K562 (cell line): ENCODE measurements around the gene CHST7. TPM values are rescaled to one million over a fixed set of nuclear protein-coding genes. Genes with fewer than 3 reads are reported as not detected.

Source experiments
- ATAC-seq: fragments of 200-7000 bp; cut with Tn5 transposase; 3 replicates; pipeline ENCODE4 v1.9.1; 2020; ENCODE audit warnings: moderate library complexity
- BruUV-seq: library from RNA; stranded (reverse); fragments of 400-500 nt; replicated peaks from 2 replicates; lab custom pipeline; 2021; lab: Mats Ljungman, UMichigan
- CTCF ChIA-PET: fragments of 300-600 bp; formaldehyde crosslinking; extraction: SDS; loops from one replicate; lab custom pipeline; 2021; ENCODE audit warnings: low intra/inter-chr PET ratio; lab: Yijun Ruan, JAX
- POLR2A ChIA-PET: fragments of 300-600, 350-650 bp; sonication (Branson Sonifier 250); formaldehyde crosslinking; extraction: SDS; loops from one replicate; lab custom pipeline; 2021; ENCODE audit warnings: antibody characterized with exemption, inconsistent platforms; lab: Yijun Ruan, JAX
- DNase-seq, 4 experiments: peaks; one replicate each; pipeline versions ENCODE4 v3.0.0 to v3.0.0-alpha.2; 2011 to 2018; ENCODE audit warnings: low spot score in 3 of 4, mixed read lengths in 3 of 4; ENCODE audit errors: extremely low read depth in 1 of 4
- FAIRE-seq: peaks from 2 replicates; lab custom pipeline; 2011; peaks lifted over from hg19 to GRCh38; lab: Jason Lieb, UNC
- H2AFZ ChIP-seq: 2 replicates; pipeline ENCODE4 v1.6.0; 2011; ENCODE audit warnings: low read depth, low read length, control low read depth, inconsistent platforms
- H3K27ac ChIP-seq: fragments of 200-600 bp; 3 replicates; pipeline ENCODE4 v1.8.0; 2011; ENCODE audit warnings: low read depth, mild to moderate bottlenecking, control low read depth, inconsistent platforms, low read length, moderate library complexity, mixed read lengths; ENCODE audit errors: extremely low read depth
- H3K27me3 ChIP-seq, 2 experiments: fragments of 300-600 bp in 1 of 2; 2 replicates in 1 of 2; 3 replicates in 1 of 2; pipeline versions ENCODE4 v1.6.0 to v1.8.0; 2011; ENCODE audit warnings: inconsistent platforms in 2 of 2, low read length in 2 of 2, mild to moderate bottlenecking in 1 of 2, mixed read lengths in 1 of 2, moderate library complexity in 1 of 2; ENCODE audit not compliant: control insufficient read depth in 2 of 2, insufficient read depth in 2 of 2
- H3K36me3 ChIP-seq: fragments of 300-600 bp; 3 replicates; pipeline ENCODE4 v1.8.0; 2011; ENCODE audit warnings: mild to moderate bottlenecking, low read length, inconsistent platforms; ENCODE audit not compliant: control insufficient read depth, insufficient read depth
- H3K4me1 ChIP-seq, 2 experiments: fragments of 200-600 bp in 1 of 2; replicated peaks in 1 of 2; 2 replicates in 1 of 2; 3 replicates in 1 of 2; pipeline versions ENCODE4 v1.5.1 to v1.8.0; 2011; ENCODE audit warnings: inconsistent platforms in 2 of 2, low read length in 2 of 2, mild to moderate bottlenecking in 1 of 2, mixed read lengths in 1 of 2, moderate library complexity in 1 of 2; ENCODE audit not compliant: control insufficient read depth in 2 of 2, insufficient read depth in 2 of 2
- H3K4me2 ChIP-seq: 2 replicates; pipeline ENCODE4 v1.6.1; 2011; ENCODE audit warnings: low read length, control low read depth, inconsistent platforms, mixed read lengths; ENCODE audit not compliant: insufficient read depth
- H3K4me3 ChIP-seq: fragments of 200-600 bp; sonication (generic), shearing (Covaris generic); 2 replicates; pipeline ENCODE4 v1.5.1; 2016; ENCODE audit warnings: control low read depth, inconsistent platforms
- H3K79me2 ChIP-seq: fragments of 200-600 bp; 3 replicates; pipeline ENCODE4 v1.8.0; 2011; ENCODE audit warnings: low read length, inconsistent platforms; ENCODE audit not compliant: control insufficient read depth, insufficient read depth
- H3K9ac ChIP-seq, 2 experiments: 2 replicates each; pipeline versions ENCODE4 v1.6.0 to v1.6.1; 2011; ENCODE audit warnings: low read depth in 2 of 2, low read length in 2 of 2, control low read depth in 1 of 2, inconsistent platforms in 1 of 2, mild to moderate bottlenecking in 1 of 2, mixed read lengths in 1 of 2; ENCODE audit not compliant: insufficient read depth in 1 of 2
- H3K9me1 ChIP-seq: one replicate; pipeline ENCODE4 v1.6.0; 2011; ENCODE audit warnings: inconsistent platforms, mild to moderate bottlenecking, low read length, moderate library complexity; ENCODE audit not compliant: control insufficient read depth, insufficient read depth
- H3K9me3 ChIP-seq: replicated peaks from 2 replicates; pipeline ENCODE4 v1.5.1; 2011; ENCODE audit warnings: low read depth, low read length, inconsistent platforms; ENCODE audit not compliant: control insufficient read depth, insufficient read depth
- H4K20me1 ChIP-seq: replicated peaks from 2 replicates; pipeline ENCODE4 v1.6.1; 2011; ENCODE audit warnings: low read length, inconsistent platforms, mixed read lengths; ENCODE audit not compliant: control insufficient read depth, insufficient read depth
- EP400 ChIP-seq: fragments of 450-650 bp; IDR thresholded peaks from 2 replicates; pipeline ENCODE4 v1.6.1; 2017; ENCODE audit warnings: antibody characterized with exemption, mild to moderate bottlenecking, moderate library complexity
- EZH2 ChIP-seq: IDR thresholded peaks from 2 replicates; pipeline ENCODE4 v1.6.1; 2012; ENCODE audit warnings: low read depth, mild to moderate bottlenecking, inconsistent platforms, low read length, borderline replicate concordance
- GATAD2A ChIP-seq: fragments of 450-650 bp; IDR thresholded peaks from 2 replicates; pipeline ENCODE4 v1.6.1; 2017
- HCFC1 ChIP-seq: IDR thresholded peaks from 2 replicates; pipeline ENCODE4 v1.6.1; 2012; ENCODE audit warnings: low read depth, low read length, improper control_type of control experiment
- KAT2B ChIP-seq: IDR thresholded peaks from one replicate; pipeline ENCODE4 v1.6.1; 2012; ENCODE audit warnings: low read depth, mild to moderate bottlenecking, control low read depth, inconsistent platforms, low read length, moderate library complexity
- KLF13 ChIP-seq: fragments of 450-650 bp; IDR thresholded peaks from 2 replicates; pipeline ENCODE4 v1.6.1; 2016; ENCODE audit warnings: missing genetic modification characterization, low read depth, mild to moderate bottlenecking, missing compliant biosample characterization, moderate library complexity, borderline replicate concordance
- NONO ChIP-seq, 2 experiments: fragments of 200-400 bp in 1 of 2; fragments of 450-650 bp in 1 of 2; formaldehyde crosslinking in 1 of 2; IDR thresholded peaks; 2 replicates each; pipeline ENCODE4 v1.6.1; 2017; ENCODE audit warnings: low read depth in 2 of 2, mild to moderate bottlenecking in 2 of 2, moderate library complexity in 2 of 2, low read length in 1 of 2
- PCBP1 ChIP-seq: fragments of 200-400 bp; formaldehyde crosslinking; IDR thresholded peaks from 2 replicates; pipeline ENCODE4 v1.6.1; 2018; ENCODE audit warnings: mild to moderate bottlenecking, low read depth, low read length; ENCODE audit not compliant: poor library complexity, severe bottlenecking
- SAFB ChIP-seq: fragments of 200-400 bp; formaldehyde crosslinking; IDR thresholded peaks from 2 replicates; pipeline ENCODE4 v1.6.1; 2017; ENCODE audit warnings: low read depth, low read length, borderline replicate concordance
- TFAM ChIP-seq: fragments of 250-450 bp; sonication (Bioruptor Pico); conservative IDR thresholded peaks from 2 replicates; pipeline ENCODE4 v1.5.0; 2021; ENCODE audit warnings: mild to moderate bottlenecking, moderate library complexity
- VEZF1 ChIP-seq: fragments of 200-800 bp; sonication (Bioruptor generic); IDR thresholded peaks from 2 replicates; pipeline ENCODE4 v1.6.1; 2017; ENCODE audit warnings: missing genetic modification characterization, missing compliant biosample characterization
- in situ Hi-C: fragments of 300-500 bp; cut with MboI; formaldehyde crosslinking; loops from 4 replicates; pipeline ENCODE4 v1.15.0; 2018; ENCODE audit warnings: inconsistent platforms, mixed read lengths
- intact Hi-C: fragments of 100-400 bp; cut with micrococcal nuclease; formaldehyde crosslinking; loops from 2 replicates; pipeline ENCODE4 v1.14.2; 2022
- polyA plus RNA-seq, 8 experiments: library from polyadenylated mRNA; depleted of rRNA in 4 of 8; stranded (reverse) in 5 of 8; unstranded in 3 of 8; fragments of >200 nt; fragmentation: Nextera tagmentation in 2 of 8; fragmentation: Illumina TruSeq in 1 of 8; extraction: Ambion mirVana in 2 of 8; extraction: Trizol in 1 of 8; gene quantifications; 2 replicates each; pipeline versions ENCODE4 v1.2.1 to v1.2.3, GENCODE V29; 2011 to 2014; ENCODE audit warnings: inconsistent platforms in 1 of 8, missing spikeins in 1 of 8
- total RNA-seq, 7 experiments: library from RNA; depleted of rRNA in 6 of 7; stranded (reverse); fragments of >200 nt in 6 of 7; fragmentation: Illumina TruSeq in 2 of 7; extraction: Trizol in 2 of 7; gene quantifications; 2 replicates each; pipeline versions ENCODE4 v1.2.1 to v1.2.3, GENCODE V29; 2011 to 2021; ENCODE audit warnings: low replicate concordance in 1 of 7
- TF ChIP-seq, protein P1 (sequence below), 3 experiments: IDR thresholded peaks in 2 of 3; conservative IDR thresholded peaks in 1 of 3; 2 replicates each; pipeline ENCODE4 v1.5.1; 2011 to 2012; ENCODE audit warnings: low read length in 3 of 3, mild to moderate bottlenecking in 3 of 3, control low read depth in 2 of 3, improper control_type of control experiment in 1 of 3, inconsistent platforms in 1 of 3, low read depth in 1 of 3, mixed read lengths in 1 of 3, moderate library complexity in 1 of 3; ENCODE audit not compliant: insufficient read depth in 2 of 3

The CHST7 gene
- total and polyA plus RNA-seq, 9 of the 15 experiments (the other 6 are each of a cell fraction or from before 2014, with no cell fraction given): 0.04 to 0.41 (median 0.09) TPM; not detected in 2

DNA sequence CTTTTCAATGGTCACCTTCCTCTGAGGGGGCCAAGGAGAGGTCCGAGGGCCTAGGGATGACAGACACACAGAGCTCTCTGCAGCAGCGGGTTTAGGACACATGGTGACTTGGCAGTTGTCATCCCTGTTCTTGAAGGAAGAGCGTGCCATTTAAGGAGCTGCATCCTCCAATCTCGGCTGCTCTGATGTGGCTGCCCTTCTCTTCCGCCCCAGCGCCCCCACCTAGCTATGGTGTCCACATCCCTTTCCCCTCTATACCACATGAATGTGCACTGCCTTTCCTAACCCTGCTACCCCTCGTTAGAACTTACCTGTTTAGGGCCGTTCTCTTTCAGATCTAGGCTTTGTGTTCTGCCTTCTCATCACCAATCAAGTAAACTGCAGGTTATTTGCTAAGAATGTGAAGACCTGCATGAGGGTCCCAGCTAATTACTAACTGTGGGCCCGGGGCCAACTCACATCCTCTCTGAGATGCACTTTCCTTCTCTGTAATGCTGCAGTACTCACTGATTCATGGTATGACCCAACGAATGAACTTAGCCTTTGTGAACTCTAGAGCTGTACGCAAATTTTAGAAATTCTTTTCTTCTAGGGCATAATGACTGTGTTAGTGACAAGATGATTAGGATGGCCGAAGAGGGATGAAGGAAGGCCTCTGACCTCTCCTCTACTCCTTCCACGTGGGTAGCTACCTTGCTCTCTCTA, 38.2 kb downstream of the CHST7 start (continued):
- TF ChIP-seq HCFC1: no peak
- TF ChIP-seq TFAM (CRISPR knock-in tag): no peak
- no peak for TF ChIP-seq PCBP1
- TF ChIP-seq EP400: no peak
- TF ChIP-seq KAT2B: no peak

DNA sequence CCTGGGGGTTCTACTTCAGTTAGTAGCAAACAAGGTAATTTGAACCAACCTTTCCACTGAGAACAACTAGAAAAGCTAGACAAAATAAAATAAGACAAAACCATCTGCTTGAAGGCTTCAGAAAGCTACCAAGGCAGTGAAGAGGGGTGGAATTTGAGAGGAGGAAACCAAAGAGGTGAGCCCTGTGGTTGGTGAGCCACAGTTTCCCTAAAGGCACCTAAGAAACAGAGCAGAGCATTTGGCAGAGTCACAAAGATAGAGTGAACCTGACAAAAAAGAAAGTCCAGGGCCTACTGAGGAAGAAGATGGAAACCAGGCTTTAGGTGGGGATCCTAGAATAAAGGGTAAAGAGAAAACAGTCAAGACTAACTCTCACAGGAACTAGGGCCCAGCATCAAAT, 44.3 kb downstream of the CHST7 start:
- no peaks in the 10 kb centered on the region for H4K20me1 ChIP-seq
- POLR2A ChIA-PET: no interaction called here

More for the DNA sequence above, 44.3 kb downstream of the CHST7 start:
- H3K9ac ChIP-seq: no peak overlapping the region
- H2AFZ ChIP-seq: no peak overlapping the region
- no peaks in the 10 kb centered on the region for H3K9me1 ChIP-seq
- H3K36me3 ChIP-seq: no peaks in the 10 kb centered on the region
- no peak overlapping the region for H3K27ac ChIP-seq
- H3K79me2 ChIP-seq: no peaks in the 10 kb centered on the region
- no peaks in the 10 kb centered on the region for H3K9me3 ChIP-seq
- TF ChIP-seq, protein P1, sequence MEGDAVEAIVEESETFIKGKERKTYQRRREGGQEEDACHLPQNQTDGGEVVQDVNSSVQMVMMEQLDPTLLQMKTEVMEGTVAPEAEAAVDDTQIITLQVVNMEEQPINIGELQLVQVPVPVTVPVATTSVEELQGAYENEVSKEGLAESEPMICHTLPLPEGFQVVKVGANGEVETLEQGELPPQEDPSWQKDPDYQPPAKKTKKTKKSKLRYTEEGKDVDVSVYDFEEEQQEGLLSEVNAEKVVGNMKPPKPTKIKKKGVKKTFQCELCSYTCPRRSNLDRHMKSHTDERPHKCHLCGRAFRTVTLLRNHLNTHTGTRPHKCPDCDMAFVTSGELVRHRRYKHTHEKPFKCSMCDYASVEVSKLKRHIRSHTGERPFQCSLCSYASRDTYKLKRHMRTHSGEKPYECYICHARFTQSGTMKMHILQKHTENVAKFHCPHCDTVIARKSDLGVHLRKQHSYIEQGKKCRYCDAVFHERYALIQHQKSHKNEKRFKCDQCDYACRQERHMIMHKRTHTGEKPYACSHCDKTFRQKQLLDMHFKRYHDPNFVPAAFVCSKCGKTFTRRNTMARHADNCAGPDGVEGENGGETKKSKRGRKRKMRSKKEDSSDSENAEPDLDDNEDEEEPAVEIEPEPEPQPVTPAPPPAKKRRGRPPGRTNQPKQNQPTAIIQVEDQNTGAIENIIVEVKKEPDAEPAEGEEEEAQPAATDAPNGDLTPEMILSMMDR (IDR thresholded peaks at IDR 0.05 in 2 of 3, conservative IDR thresholded peaks at IDR 0.05 in 1 of 3; ENCODE audit: insufficient read depth in 2 of 3, low read depth in 1 of 3, low read length in 3 of 3): no peak
- TF ChIP-seq GATAD2A (no peak), EZH2 (no peak), VEZF1 (CRISPR knock-in tag) (no peak), SAFB (no peak), KLF13 (tag) (no peak), NONO (IDR thresholded peaks at IDR 0.05; ENCODE audit: low read depth in 2 of 2, low read length in 1 of 2) (no peak)
- no peak overlapping the region for H3K4me3 ChIP-seq
- H3K4me1 ChIP-seq: no peaks in the 10 kb centered on the region
- H3K4me2 ChIP-seq: no peak overlapping the region
- DNase-seq (no peak), FAIRE-seq (no peak), ATAC-seq (no peak)
- no TSS peak for BruUV-seq
- CTCF ChIA-PET: no interaction called here
- peaks cover 0 to 4% of the 10 kb centered on the region in 2 experiments; a peak in 2 of 5 replicates for H3K27me3 ChIP-seq
- intact Hi-C loops (no loop called here), in situ Hi-C loops (no loop called here)
